Lower lobe of right lung (tissue), 2 donors: ENCODE data around the gene LRRC75A. TPM values are rescaled to one million over a fixed set of nuclear protein-coding genes. Genes with fewer than 3 reads are reported as not detected.

Source experiments
- ATAC-seq, 2 donors: fragments of 200-7000 bp; cut with Tn5 transposase; one replicate each; pipeline ENCODE4 v1.9.1; 2020 to 2022; ENCODE audit warnings: mild to moderate bottlenecking in 2 of 2, moderate library complexity in 2 of 2
- DNase-seq: peaks from one replicate; pipeline ENCODE4 v3.0.0-alpha.2; 2020
- H3K27ac ChIP-seq: fragments of 200-600 bp; one replicate; pipeline ENCODE4 v1.8.0; 2022
- H3K27me3 ChIP-seq: fragments of 200-600 bp; one replicate; pipeline ENCODE4 v1.8.0; 2022; ENCODE audit warnings: low read depth
- H3K36me3 ChIP-seq: fragments of 200-600 bp; one replicate; pipeline ENCODE4 v1.8.0; 2022; ENCODE audit warnings: mild to moderate bottlenecking
- H3K4me1 ChIP-seq: fragments of 200-600 bp; one replicate; pipeline ENCODE4 v1.8.0; 2022
- H3K4me3 ChIP-seq: fragments of 200-600 bp; one replicate; pipeline ENCODE4 v1.8.0; 2022; ENCODE audit warnings: mild to moderate bottlenecking
- H3K9me3 ChIP-seq: fragments of 200-600 bp; one replicate; pipeline ENCODE4 v1.8.0; 2022
- CTCF ChIP-seq: fragments of 200-600 bp; IDR thresholded peaks from one replicate; pipeline ENCODE4 v1.8.0; 2022; ENCODE audit warnings: antibody characterized with exemption, mild to moderate bottlenecking
- intact Hi-C: fragments of 100-400 bp; cut with DNase I; formaldehyde crosslinking; loops from one replicate; pipeline ENCODE4 v1.11.0; 2022
- total RNA-seq: library from RNA; stranded (reverse); fragmentation: NEBNext Ultra II Directional; extraction: Animal tissue kit (Norgen Biotek cat#: 25700); gene quantifications from one replicate; pipeline ENCODE4 v1.2.1, GENCODE V29; 2021
- donor health status: DM: no; HTN: yes; CAD: no; lungs with severe emphysema.

LRRC75A gene
- total RNA-seq, 1 donor from 2014 or later = 3.8 TPM

GRCh38 chr17:16474012-16474725 is 17.8 kb downstream of the LRRC75A start:
- H3K27ac ChIP-seq = no peak overlapping the region
- no peaks in the 10 kb centered on the region for H3K36me3 ChIP-seq
- TF ChIP-seq CTCF = no peak
- ATAC-seq (no peak), DNase-seq (no peak)
- H3K4me3 ChIP-seq = no peak overlapping the region
- intact Hi-C loops = no loop called here
- no peaks in the 10 kb centered on the region for H3K27me3 ChIP-seq
- no peaks in the 10 kb centered on the region for H3K9me3 ChIP-seq
- no peaks in the 10 kb centered on the region for H3K4me1 ChIP-seq

- H3K9me3 ChIP-seq = no peaks in the 10 kb centered on the region
- H3K4me3 ChIP-seq = no peak overlapping the region
- H3K4me1 ChIP-seq = no peaks in the 10 kb centered on the region
- H3K27ac ChIP-seq = no peak overlapping the region
- DNase-seq = no peak
- no peak for TF ChIP-seq CTCF
- ATAC-seq = no peak
- no peaks in the 10 kb centered on the region for H3K36me3 ChIP-seq
- H3K27me3 ChIP-seq = no peaks in the 10 kb centered on the region
- intact Hi-C loops = no loop called here
Measured at GRCh38 chr17:16473044-16474011, 18.7 kb downstream of the LRRC75A start.

GRCh38 chr17:16472539-16472938 is 19.5 kb downstream of the LRRC75A start:
- H3K4me3 ChIP-seq = no peak overlapping the region
- H3K36me3 ChIP-seq = no peaks in the 10 kb centered on the region
- ATAC-seq (no peak), DNase-seq (no peak)
- no peaks in the 10 kb centered on the region for H3K4me1 ChIP-seq
- intact Hi-C loops = no loop called here
- no peak overlapping the region for H3K27ac ChIP-seq
- TF ChIP-seq CTCF = no peak
- no peaks in the 10 kb centered on the region for H3K9me3 ChIP-seq
- H3K27me3 ChIP-seq = no peaks in the 10 kb centered on the region

DNA sequence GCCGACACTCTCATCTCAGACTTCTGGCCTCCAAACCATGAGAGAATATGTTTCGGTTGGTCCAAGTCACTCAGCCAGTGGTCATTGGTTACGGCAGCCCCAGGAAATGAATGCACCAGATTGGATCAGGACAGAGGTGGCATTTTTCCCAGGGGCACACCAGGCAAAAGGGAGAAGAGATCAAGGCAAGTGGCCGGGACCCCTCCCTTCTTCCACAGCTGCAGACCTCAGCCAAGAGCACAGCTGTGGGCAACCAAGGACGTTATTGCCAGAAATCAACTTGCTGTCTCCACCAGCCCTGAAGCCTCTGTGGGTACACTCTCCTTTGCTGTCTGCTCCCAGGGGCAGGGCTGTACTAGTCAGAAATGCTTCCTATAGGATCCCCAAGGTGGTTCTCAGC is 20.7 kb downstream of the LRRC75A start:
- DNase-seq = no peak
- intact Hi-C loops = no loop called here
- H3K36me3 ChIP-seq = no peaks in the 10 kb centered on the region
- no peak for TF ChIP-seq CTCF
- H3K9me3 ChIP-seq = no peaks in the 10 kb centered on the region
- H3K4me3 ChIP-seq = no peak overlapping the region
- H3K4me1 ChIP-seq = no peaks in the 10 kb centered on the region
- no peak for ATAC-seq
- H3K27ac ChIP-seq = no peak overlapping the region
- H3K27me3 ChIP-seq = no peaks in the 10 kb centered on the region

DNA sequence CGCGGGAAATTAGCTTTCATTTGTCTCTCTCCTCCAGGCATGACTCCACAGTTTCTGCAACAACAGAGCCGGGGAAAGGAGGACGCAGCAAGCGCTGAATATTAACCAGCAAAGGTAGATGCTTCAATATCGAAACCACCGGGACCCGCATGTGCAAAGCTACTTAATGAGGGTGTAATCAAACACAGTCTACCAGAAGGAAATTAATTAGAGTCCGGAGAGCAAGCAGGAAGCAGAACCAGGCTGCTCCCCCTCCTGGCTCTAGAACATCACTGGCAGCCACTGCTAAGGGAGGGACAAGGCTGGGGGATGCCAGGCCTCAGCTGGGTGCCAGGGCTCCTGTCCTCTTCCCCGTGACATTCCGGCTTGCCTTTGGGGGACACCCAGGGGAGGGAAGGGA is 21.7 kb downstream of the LRRC75A start:
- DNase-seq = no peak
- intact Hi-C loops = no loop called here
- ATAC-seq = no peak

More for the DNA sequence above, 21.7 kb downstream of the LRRC75A start:
- Histone ChIP-seq H3K36me3 (no peaks in the 10 kb centered on the region), H3K4me3 (no peak overlapping the region), H3K27ac (no peak overlapping the region), H3K4me1 (no peaks in the 10 kb centered on the region), H3K9me3 (no peaks in the 10 kb centered on the region), H3K27me3 (no peaks in the 10 kb centered on the region)
- no peak for TF ChIP-seq CTCF
